GM21737 (cell line): Measurements from ENCODE around the gene CMSS1.

Source experiments
- ATAC-seq: cut with Tn5 transposase; IDR thresholded peaks from one replicate; pipeline ENCODE4 v1.9.1; 2021; ENCODE audit warnings: mild to moderate bottlenecking, moderate library complexity; ENCODE audit not compliant: unreplicated experiment

CMSS1 gene

DNA sequence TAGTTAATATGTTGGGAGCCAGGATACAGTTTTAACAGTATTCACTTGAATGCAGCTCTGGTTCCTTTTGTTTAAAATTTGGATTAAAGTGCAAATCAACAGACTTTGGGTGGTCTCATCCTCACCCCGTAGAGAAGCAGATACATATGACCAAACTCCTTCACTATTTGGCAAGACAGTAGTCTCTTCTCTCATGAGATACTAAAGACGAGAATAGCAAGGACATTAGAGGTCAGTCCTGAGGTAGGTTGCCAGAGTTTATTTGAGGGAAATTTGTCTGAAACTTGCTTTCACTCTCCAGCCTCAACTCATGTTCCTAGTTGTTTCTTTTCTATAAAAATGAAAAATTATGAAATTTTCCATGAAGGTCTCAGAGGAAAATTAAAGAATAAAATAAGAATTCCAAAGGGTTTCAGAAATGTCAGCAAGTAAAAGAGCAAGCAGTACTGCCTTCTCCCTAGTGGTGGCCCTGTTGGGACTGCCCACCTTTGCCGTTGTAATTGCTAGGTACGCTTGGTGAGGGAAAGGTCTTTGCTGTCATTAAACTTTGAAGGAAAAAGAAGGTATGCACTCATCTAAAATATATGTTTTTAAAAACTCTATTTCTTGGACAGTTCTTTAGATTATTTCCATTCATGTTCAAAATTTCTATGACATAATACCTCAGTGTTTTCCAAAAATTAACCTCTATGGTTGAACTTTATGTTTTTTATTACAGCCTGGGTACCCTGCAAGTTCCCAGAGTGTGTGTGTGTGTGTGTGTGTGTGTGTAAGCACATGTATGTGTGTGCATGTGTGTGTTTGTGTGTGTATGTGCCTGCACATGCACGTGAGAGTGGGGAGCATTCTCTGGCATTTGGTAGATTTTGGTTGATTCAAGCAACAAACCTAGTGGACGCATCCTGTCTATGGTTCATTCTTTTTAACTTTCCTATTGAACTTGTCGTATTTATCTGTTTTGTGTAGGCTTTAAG, 111.4 kb downstream of the CMSS1 start:
- no peak for ATAC-seq

DNA sequence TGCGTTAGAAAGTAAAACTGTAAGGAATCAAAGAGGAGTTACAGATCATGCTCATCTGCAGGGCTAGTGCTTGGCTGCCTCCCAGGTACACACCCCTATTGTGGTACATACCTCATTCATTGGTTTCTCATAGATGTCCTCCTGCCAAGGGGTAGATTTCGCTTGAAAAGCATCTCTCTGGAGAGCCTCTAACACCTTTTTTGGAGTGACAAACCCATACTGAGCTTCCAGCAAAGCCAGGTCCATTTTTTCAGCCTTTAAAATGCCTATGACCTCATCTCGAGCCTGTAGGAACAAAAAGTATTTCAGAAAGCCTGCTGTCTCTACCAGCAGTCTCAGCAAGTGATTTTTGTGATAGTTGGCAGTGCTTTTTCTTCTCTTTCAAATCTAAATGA, 112.1 kb downstream of the CMSS1 start:
- no peak for ATAC-seq

DNA sequence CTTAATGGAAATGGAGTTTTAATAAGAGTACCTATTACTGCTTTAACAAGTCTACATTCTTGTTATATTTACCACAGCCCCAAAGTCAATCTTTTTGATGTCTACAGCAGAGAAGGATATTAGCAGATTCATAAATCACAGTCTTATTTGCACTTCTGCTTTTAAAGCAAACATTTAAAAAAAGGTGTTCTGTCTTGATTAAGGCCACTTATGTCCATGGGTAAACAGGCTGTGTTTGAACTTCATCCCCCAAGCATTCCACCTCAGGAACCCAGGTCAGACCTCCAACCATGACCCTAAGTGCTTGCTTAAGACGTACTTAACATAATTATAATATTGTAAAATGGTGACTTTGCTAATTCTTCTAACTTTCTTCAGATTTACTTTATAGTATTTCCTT, 113.4 kb downstream of the CMSS1 start:
- ATAC-seq, result no peak

DNA sequence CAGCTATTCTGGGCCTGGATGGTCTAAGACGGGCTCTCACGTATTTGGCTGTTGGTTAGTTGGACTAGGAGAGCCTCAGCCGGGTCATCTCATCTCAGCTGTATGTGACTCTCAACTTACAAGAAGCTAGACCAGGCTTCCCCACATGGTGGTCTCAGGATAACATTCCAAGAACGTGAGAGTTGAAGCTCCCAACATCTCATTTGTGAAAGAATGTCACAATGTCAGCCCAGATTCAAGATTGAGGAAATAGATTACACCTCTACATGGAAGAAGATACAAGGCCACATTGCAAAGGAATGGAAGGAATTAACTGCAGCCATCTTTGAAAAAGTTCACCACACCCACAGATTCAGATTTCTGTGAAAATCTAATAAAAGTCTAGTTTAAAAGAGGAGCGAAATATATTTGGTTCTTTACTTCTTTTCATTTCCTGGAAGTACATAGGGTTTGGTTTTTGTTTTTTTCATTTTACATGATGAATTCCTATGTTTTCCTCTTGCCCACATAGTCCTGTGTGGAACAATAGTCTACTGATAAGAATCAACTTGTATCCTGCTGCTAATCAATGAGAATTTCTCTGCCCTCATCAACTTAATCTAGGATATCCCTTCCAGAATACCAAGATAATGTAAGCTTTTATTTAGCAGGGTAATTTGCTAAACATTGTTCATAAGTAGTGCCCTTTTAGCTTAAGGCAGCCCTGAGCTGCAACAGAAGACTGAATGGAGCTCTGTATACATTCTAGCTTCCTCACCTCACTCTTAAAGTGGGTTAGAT, 116.5 kb downstream of the CMSS1 start:
- ATAC-seq, result no peak

DNA sequence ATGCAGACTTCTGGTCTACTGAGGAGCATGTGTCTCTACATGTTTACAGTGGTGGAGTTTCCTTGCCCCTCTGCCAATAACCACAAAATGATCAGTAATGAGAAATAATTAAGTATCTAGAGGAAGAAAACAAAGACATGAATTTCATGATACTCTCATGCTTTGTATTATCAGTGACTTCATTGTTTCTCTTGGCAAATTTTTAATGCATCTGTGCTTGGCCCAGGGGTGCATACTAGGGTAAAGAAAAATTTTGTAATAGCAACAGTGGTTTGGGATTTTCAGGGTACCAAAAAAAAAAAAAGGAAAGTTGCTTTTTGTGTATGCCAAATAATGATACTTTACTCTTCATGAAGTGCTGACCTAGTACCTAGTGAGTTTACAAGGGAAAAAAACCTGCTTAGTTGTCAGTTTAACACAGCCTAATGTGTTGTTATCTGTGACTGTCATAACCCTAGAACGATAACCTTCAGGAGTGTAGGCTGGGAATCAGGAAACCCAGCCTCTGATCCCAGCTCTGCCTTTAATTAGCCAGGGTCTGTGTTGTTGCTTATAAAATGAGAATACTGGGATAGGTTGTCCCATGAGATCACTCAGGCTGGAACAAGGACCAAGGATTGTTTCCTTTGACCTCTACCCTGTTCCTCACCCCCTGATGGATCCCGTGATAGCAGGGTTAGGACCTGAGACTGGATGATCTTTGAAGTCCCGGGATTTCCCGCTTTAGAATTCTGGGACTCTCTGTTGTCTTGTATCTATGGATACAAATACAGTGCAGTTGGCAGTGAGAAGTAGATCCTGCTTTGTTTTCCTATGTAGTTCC, 117.5 kb downstream of the CMSS1 start:
- no peak for ATAC-seq

DNA sequence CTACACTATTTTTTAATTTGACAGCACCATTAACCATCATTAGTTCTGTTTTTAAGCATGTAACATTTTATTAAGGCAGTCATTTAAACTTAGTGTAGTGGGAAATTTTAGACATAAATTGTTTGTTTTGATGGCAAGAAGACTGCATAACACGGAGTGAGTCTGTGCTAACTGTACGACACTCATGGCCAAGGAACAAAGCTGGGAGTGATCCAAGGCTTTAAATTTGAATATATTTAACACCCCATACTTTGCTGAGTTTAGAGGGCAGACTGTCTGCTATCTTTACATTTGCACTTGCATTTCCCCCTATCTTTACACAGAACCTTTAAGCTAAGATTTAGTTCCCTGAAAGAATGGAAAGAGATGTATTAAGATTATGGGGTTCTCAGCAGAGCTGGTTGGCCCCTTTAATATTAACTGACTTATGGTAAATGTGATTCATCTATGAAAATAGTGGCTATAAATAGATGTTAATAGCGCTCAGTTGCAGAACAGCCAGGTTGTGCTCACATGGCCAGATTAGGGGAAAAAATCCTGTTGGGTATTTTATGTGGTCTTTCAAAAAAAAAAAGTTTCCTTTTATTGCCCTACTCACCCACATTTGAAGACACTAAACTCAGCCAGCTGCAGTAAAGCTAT, 120.7 kb downstream of the CMSS1 start:
- ATAC-seq, result no peak

DNA sequence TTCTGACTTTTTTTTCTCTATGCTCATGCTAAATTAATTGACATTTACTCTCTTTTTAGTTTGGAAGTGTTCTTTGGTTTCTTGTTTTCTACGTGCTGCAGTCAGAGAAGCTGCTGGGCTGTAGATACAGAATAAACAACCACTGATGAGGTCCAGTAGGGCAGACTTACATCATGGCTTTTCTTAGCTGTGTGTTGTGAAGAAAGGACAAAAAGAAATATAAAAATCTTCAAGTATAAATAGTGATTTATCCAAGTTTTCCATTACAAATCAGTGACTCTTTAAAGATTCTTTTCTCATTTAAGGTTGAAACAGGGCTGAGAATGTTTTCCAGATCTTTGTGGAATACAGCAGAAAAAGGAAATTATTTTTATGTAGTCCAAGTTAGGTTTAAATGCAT, 122.2 kb downstream of the CMSS1 start:
- no peak for ATAC-seq

DNA sequence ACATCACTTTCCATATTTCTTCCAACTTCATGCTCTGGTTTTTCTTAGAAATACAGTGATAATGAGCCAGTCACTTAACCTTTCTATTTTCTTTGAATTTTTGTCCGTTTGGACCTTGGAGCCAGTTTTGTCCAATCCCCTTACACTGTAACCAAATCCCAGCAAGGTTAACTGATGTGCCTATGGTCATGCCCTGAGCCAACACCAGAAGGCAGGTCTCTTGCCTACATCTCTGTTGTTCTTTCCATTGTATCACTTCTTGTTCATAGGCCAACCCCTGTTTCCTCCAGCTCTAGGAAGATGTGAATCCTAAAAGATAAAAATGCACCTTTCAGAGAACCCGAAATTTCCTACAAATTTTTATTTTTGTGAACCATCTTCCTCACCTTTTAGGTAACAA, 122.7 kb downstream of the CMSS1 start:
- ATAC-seq, result no peak

DNA sequence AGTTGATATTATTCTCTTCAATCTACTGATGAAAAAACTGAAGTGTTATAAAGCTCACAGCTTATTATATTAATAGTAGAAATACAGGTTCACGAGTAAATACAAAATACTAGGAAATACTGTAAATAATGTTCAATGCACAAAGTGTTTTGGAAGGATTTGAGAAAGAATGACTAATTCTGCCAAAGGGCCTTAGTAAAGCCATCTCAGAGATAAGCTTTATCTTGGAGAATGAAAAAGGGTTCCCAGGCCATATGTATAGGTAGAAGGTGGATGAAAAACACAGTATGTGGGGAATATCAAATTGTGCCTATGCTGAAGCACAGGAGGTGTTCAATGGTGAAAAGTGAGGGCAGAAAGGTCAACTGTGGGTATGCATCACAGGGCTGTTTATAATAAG, 123.5 kb downstream of the CMSS1 start:
- ATAC-seq, result no peak

DNA sequence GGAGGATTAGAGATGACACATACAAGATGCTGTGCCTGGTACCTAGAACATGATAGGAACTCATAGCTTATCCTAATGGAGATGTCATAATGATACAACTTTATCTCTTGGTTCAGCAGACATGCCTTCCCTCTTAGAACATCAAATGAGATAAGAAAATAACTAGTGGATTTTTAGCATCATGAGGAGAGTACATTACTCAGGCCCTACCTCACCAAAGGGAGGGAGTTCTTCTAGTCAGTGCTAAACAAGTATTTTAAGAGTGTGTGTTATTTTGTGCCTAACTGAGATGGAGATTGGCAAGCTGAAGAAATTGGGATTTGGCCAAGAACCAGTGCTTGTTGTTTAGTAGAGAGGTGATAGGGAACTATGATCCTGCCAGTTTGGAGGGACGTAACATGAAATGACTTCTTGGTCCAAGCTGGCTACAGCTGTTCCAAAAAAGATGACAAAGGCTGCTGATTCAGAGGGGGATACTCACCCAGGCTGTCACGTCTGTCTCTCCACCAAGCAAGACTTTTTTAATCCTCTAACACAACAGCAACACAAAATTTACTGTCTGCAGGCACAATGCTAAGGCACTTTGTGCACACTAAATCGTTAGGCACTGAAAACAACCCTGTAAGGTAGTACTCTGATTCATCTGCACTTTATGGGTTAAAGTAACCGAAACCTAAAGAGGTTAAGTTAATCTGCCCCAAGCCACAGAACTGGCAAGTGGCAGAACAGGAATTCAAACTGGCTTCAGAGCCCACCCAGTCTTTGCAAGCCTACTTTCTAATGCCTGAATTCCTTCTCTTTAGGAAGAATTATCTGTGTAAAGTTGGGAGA, 126.5 kb downstream of the CMSS1 start:
- ATAC-seq, result no peak

DNA sequence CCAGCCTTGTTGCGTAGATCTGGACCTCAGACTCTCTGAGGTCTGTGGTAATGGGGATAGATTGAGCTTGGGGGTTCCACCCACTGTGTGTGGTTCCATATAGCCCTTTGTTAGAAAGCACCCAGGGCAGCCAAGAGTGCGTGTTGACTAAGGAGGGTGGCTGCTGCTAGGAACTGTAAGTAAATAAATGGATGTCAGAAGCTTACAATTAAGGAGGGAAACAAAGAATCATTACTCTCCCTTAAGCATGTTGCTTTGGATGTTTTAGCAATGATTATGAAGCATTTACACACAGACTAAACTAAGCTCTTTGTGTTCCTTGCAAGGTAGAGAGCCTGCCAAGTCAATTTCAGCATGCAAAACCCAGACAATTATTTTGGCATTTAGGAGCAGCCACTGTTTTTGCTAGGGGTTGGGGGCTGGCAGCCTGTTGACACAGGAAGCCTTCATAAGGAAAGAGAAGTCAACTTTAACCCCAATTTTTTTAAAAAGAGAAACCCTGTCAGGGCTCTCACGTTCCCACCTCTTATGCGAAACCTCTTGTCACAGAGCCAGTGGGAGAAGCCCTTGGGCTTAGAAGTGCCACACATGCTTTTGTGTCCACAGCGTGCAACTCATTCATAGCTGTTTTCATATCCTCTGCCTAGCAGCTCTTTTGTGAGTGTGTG, 127.8 kb downstream of the CMSS1 start:
- ATAC-seq, result no peak

DNA sequence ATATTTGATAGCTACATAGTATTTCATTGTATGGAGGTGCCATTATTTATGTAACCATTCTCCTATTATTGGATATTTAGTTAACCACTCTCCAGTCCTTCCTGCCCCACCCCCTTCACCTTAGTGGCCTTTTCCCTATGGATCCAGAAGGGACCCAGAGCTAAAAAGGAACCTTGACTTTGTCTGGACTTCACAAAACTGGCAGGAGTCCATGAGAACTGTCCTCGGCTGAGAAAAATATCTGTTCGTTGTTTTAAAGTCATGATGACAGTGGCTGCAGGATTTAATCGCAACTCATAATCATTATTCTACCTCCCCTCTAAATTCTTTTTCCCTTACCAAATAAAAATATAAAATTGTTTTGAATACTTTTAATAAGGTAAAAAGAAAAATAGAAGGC, 129.7 kb downstream of the CMSS1 start:
- ATAC-seq, result no peak

DNA sequence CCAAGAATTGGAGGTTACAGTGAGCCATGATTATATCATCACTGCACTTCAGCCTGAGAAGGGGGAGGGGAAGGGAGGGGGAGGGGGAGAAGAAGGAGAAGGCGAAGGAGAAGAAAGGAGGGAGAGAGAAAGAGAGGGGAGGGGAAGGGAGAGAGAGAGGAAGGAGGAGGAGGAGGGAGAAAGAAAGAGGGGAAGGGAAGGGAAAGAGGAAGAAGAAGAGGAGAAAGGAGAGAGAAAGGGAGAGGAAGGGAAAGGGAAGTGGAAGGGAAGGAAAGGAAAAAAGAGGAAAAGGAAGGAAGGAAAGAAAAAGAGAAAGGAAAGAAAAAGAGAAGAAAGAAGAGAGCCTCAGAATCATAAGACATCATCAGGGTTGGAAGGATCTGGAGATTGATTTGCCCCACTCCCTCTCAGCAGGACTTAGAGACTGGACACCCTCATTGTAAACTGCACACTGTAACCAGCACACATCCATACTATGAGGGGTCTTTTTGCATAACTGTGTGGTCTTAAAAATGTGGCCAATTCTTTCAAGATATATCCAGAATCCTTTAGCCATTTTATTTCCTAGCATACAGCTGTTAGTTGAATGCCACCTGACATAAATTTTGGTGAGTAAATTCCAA, 130.9 kb downstream of the CMSS1 start:
- ATAC-seq, result no peak

DNA sequence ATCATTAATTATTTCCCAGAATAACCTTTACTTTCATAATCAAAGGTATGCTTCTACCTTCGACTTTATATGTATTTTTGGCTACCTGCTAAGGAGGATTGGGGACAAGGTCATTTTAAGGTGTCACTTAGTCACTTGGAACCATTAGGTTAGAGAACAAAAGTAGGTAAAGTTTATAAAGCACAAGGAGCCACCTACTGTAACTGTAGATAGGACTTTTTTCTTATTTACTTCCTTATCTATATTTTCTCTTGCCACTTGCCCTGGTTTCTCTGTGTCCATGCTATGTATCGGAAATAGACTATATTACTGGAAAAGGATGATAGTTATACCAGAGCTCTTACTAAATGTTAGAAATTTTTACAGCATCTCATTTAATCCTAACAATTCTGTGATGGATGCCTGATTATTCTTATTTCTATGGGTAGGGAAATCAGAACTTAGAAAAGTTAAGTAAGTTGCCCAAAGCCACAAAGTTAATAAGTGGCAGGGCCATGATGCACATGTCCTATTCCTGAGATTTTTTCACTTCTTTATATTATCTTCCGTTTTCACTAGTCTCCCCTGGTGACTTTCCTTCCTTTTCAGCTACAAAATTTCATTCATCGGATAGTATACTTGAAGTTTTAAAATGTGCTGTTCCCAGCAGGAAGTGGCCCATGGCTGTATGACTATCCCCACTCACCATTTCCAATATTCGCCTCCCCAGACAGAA, 132.5 kb downstream of the CMSS1 start:
- no peak for ATAC-seq

DNA sequence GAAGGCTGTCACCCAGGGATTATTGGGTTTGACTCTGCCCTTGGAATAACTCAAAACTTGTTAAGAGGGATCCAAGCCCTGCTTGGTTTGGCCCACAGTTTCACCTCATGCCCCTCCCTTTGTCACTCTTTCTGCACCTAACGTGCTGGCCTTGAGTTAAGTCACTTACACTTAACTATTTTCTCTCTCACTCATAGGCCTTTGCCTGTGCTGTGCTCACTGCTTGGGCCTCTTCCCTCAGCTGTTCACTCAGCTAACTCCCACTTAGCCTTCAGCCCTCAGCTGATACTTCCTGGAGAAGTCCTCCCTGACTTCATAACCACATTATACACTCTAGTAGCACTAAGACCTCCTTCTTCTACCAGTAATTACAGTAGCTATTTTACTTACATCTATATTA, 133.3 kb downstream of the CMSS1 start:
- ATAC-seq, result no peak

DNA sequence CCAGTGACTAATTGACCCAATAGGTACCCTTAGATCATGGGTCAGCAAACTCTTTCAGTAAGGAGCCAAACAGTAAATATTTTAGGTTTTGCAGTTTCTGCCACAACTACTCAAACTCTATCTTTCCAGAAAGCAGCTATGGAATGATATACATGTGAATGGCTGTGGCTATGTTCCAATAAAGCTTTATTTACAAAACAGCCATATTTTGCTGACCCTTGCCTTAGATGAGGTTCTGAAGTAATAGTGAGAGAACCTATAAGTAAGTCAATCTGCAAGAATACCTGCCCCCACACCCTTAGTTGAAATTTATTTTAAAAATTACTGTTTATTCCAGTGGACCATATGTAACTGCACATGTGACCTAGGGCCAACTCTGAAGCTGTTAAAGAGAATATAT, 134.0 kb downstream of the CMSS1 start:
- no peak for ATAC-seq

DNA sequence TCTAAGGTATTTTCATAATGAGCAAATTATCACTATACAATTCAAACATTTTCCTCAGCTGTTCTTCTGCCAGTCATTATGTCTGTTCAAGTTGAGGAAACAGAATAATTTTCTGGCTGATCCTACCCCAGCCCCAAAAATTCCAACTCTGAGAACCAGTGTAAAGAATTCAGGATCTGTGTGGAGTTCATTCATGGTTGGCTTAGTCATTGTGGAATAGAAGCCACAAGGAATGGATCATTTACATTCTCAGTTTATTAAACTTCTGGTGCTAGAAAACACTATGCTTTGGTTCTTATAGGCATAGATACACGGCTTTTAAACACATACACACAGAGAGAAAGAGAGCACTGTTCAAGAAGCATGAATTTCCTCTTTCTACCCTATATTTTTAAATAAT, 134.6 kb downstream of the CMSS1 start:
- no peak for ATAC-seq

DNA sequence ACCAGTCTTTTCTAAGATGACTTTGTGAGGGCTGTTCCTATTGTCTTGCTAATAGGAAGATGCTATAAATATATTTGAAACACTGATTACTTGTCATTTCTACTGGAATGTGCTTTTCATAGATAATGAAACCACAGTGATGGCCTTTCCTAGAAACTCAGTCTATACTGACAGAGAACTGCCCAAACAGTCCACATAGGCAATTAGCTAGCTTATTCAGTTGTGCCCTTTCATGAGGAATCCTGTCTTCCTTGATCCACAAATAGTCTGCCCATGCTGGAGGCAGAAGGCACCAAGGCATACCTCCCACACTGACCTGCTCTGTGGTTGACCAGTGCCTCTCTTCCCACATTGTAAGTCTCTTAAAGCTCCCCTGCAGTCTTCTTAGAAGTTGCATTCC, 135.9 kb downstream of the CMSS1 start:
- no peak for ATAC-seq
